Fibroblast of the aortic adventitia (primary cell): ENCODE data around the gene TNRC6C. TPM values are rescaled to one million over a fixed set of nuclear protein-coding genes. Genes with fewer than 3 reads are reported as not detected.
A peak's percentile ranks its signal among the peaks of the same experiment; 100 is the strongest.

Source experiments
- DNase-seq: peaks from one replicate; pipeline ENCODE4 v3.0.0-alpha.2; 2010; ENCODE audit warnings: low read depth
- H3K4me3 ChIP-seq: 2 replicates; pipeline ENCODE4 v1.5.1; 2011; ENCODE audit warnings: low read depth, mild to moderate bottlenecking, control low read depth, low read length, moderate library complexity
- CTCF ChIP-seq: IDR thresholded peaks from 2 replicates; pipeline ENCODE4 v1.5.1; 2011; ENCODE audit warnings: mild to moderate bottlenecking, low read length, control low read depth, inconsistent platforms; ENCODE audit not compliant: insufficient read depth
- total RNA-seq: library from RNA; depleted of rRNA; stranded (reverse); fragments of >200 nt; gene quantifications from 2 replicates; pipeline ENCODE4 v1.2.3, GENCODE V29; 2012; ENCODE audit warnings: low replicate concordance

Gene TNRC6C
- total RNA-seq, 1 donor = 10.3 TPM

- DNase-seq = peak; percentile 62
- TF ChIP-seq CTCF = peak; percentile 6
These were observed 82.2 kb downstream of the TNRC6C start for GRCh38 chr17:78040440-78041385.

GRCh38 chr17:78041386-78042179 lies 83.1 kb downstream of the TNRC6C start:
- no peak for TF ChIP-seq CTCF
- peak; percentile 57 for DNase-seq
- peak overlapping the region; percentile 71 for H3K4me3 ChIP-seq

More at GRCh38 chr17:78040440-78041385, 82.2 kb downstream of the TNRC6C start:
- H3K4me3 ChIP-seq = peak overlapping the region; percentile 71

GRCh38 chr17:78042542-78042941 lies 84.0 kb downstream of the TNRC6C start:
- no peak overlapping the region for H3K4me3 ChIP-seq
- DNase-seq = no peak
- TF ChIP-seq CTCF = no peak

- TF ChIP-seq CTCF = no peak
- no peak for DNase-seq
These were observed 84.5 kb downstream of the TNRC6C start for GRCh38 chr17:78043031-78043430.

GRCh38 chr17:78044280-78044835 lies 85.9 kb downstream of the TNRC6C start:
- no peak for TF ChIP-seq CTCF
- DNase-seq = no peak
- no peak overlapping the region for H3K4me3 ChIP-seq

More at GRCh38 chr17:78043031-78043430, 84.5 kb downstream of the TNRC6C start:
- no peak overlapping the region for H3K4me3 ChIP-seq

DNA sequence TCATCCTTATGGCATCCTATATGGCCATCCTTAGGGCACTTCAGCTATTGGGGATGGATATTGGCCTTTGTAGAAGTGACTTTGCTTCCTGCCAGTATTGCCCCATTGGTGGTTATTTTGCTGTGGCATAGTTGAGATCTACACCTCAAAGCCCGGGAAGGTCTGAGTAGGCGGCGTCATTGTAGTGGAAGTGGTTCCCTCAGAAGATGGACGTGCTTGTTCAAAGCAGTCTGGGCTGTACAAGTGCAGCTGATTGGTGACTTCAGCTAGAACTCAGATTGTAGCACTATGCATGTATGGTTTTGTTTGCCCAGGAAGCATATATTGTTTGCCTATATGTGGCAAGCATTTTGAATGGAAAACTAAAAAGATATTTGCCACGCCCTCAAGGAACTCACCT lies 86.8 kb downstream of the TNRC6C start:
- no peak overlapping the region for H3K4me3 ChIP-seq
- no peak for DNase-seq
- no peak for TF ChIP-seq CTCF
